NCI-H2029 treated with DMSO at 0.1 percent for 48 hours (cell line): Measurements from ENCODE around the gene MC3R.

Experiments used
- DNase-seq: peaks from one replicate; lab custom pipeline; 2025; lab: John Stamatoyannopoulos, UW

MC3R gene

GRCh38 chr20:56249956-56250355 lies 1.4 kb downstream of the MC3R start:
- DNase-seq = no peak

GRCh38 chr20:56257604-56258003 lies 9.1 kb downstream of the MC3R start:
- DNase-seq = no peak

GRCh38 chr20:56259948-56260347 lies 11.4 kb downstream of the MC3R start:
- no peak for DNase-seq

GRCh38 chr20:56268536-56268935 lies 20.0 kb downstream of the MC3R start:
- no peak for DNase-seq

- DNase-seq = no peak
Observed at GRCh38 chr20:56271974-56272373, 23.4 kb downstream of the MC3R start.

- no peak for DNase-seq
Observed at GRCh38 chr20:56273491-56273890, 25.0 kb downstream of the MC3R start.

- no peak for DNase-seq
Observed at GRCh38 chr20:56274156-56274555, 25.6 kb downstream of the MC3R start.

- no peak for DNase-seq
Observed at GRCh38 chr20:56278196-56278595, 29.7 kb downstream of the MC3R start.

- no peak for DNase-seq
Observed at GRCh38 chr20:56285496-56285895, 37.0 kb downstream of the MC3R start.

GRCh38 chr20:56289652-56290051 lies 41.1 kb downstream of the MC3R start:
- DNase-seq = no peak

- no peak for DNase-seq
Observed at GRCh38 chr20:56299362-56299761, 50.8 kb downstream of the MC3R start.
